HG02610 (cell line): Measurements from ENCODE around the gene SCYL3.
"Not testable (repeated sequence)": the region's sequence is repeated elsewhere in the genome, so short reads cannot be mapped to it uniquely, and the experiment has no call there.

Source experiments
- ATAC-seq: cut with Tn5 transposase; IDR thresholded peaks from one replicate; pipeline ENCODE4 v1.9.1; 2021; ENCODE audit warnings: mild to moderate bottlenecking, moderate library complexity; ENCODE audit not compliant: unreplicated experiment

SCYL3 gene

GRCh38 chr1:169829671-169830070 is 64.0 kb downstream of the SCYL3 start:
- no peak for ATAC-seq

GRCh38 chr1:169824153-169824552 is 69.5 kb downstream of the SCYL3 start:
- ATAC-seq = no peak

- no peak for ATAC-seq
Measured at GRCh38 chr1:169821500-169821899, 72.2 kb downstream of the SCYL3 start.

GRCh38 chr1:169816617-169817016 is 77.1 kb downstream of the SCYL3 start:
- ATAC-seq = no peak

GRCh38 chr1:169814265-169814664 is 79.4 kb downstream of the SCYL3 start:
- no peak for ATAC-seq

GRCh38 chr1:169812131-169812530 is 81.6 kb downstream of the SCYL3 start:
- ATAC-seq = no peak

GRCh38 chr1:169811418-169812035 is 82.2 kb downstream of the SCYL3 start:
- not testable (repeated sequence) for ATAC-seq

- no peak for ATAC-seq
Measured at GRCh38 chr1:169809370-169810095, 84.2 kb downstream of the SCYL3 start.

GRCh38 chr1:169804941-169805340 is 88.8 kb downstream of the SCYL3 start:
- no peak for ATAC-seq

- ATAC-seq = no peak
Measured at GRCh38 chr1:169802888-169803287, 90.8 kb downstream of the SCYL3 start.
